HG03139 (cell line): ENCODE results near the gene HS6ST3.
"Not testable (repeated sequence)": the region's sequence is repeated elsewhere in the genome, so short reads cannot be mapped to it uniquely, and the experiment has no call there.

ENCODE experiments used
- ATAC-seq: cut with Tn5 transposase; IDR thresholded peaks from one replicate; pipeline ENCODE4 v1.9.1; 2021; ENCODE audit not compliant: unreplicated experiment

The HS6ST3 gene

GRCh38 chr13:96089749-96090239, at the start of gene HS6ST3:
Gene HS6ST3, plus strand, starts transcription at chr13:96090107.
- no peak for ATAC-seq

GRCh38 chr13:96041326-96042110, 48.4 kb upstream of the HS6ST3 start:
- ATAC-seq = no peak

GRCh38 chr13:96044238-96044637, 45.7 kb upstream of the HS6ST3 start:
- ATAC-seq = no peak

- ATAC-seq = not testable (repeated sequence)
Observed at GRCh38 chr13:96046449-96047126, 43.3 kb upstream of the HS6ST3 start.

- ATAC-seq = not testable (repeated sequence)
Observed at GRCh38 chr13:96050955-96051354, 39.0 kb upstream of the HS6ST3 start.

GRCh38 chr13:96051491-96051890, 38.4 kb upstream of the HS6ST3 start:
- ATAC-seq = not testable (repeated sequence)

- not testable (repeated sequence) for ATAC-seq
Observed at GRCh38 chr13:96051946-96052345, 38.0 kb upstream of the HS6ST3 start.

- peak; percentile 53 for ATAC-seq
Observed at GRCh38 chr13:96052656-96053002, 37.3 kb upstream of the HS6ST3 start.

- ATAC-seq = peak; percentile 95
Observed at GRCh38 chr13:96053003-96053703, 36.8 kb upstream of the HS6ST3 start, which contains the start of gene UGGT2. Gene UGGT2, minus strand, starts transcription at chr13:96053401. Its CDS starts 89 bp downstream, at chr13:96053312.

GRCh38 chr13:96065849-96066248, 24.1 kb upstream of the HS6ST3 start:
- no peak for ATAC-seq

GRCh38 chr13:96068729-96069128, 21.2 kb upstream of the HS6ST3 start:
- no peak for ATAC-seq

GRCh38 chr13:96071504-96071903, 18.4 kb upstream of the HS6ST3 start:
- ATAC-seq = no peak

- no peak for ATAC-seq
Observed at GRCh38 chr13:96072392-96072791, 17.5 kb upstream of the HS6ST3 start.

- no peak for ATAC-seq
Observed at GRCh38 chr13:96075953-96076543, 13.9 kb upstream of the HS6ST3 start.

- ATAC-seq = no peak
Observed at GRCh38 chr13:96080676-96081075, 9.2 kb upstream of the HS6ST3 start.

GRCh38 chr13:96081888-96082287, 8.0 kb upstream of the HS6ST3 start:
- no peak for ATAC-seq

GRCh38 chr13:96082640-96083039, 7.3 kb upstream of the HS6ST3 start:
- no peak for ATAC-seq

- ATAC-seq = no peak
Observed at GRCh38 chr13:96086736-96087135, 3.2 kb upstream of the HS6ST3 start.

GRCh38 chr13:96089139-96089538, 768 bp upstream of the HS6ST3 start:
- ATAC-seq = no peak

- no peak for ATAC-seq
Observed at GRCh38 chr13:96090240-96091101, 564 bp downstream of the HS6ST3 start.
